ENCODE data around the gene LPAR1.
"Not testable (repeated sequence)": the region's sequence is repeated elsewhere in the genome, so short reads cannot be mapped to it uniquely, and the experiment has no call there.

Gene LPAR1, protein sequence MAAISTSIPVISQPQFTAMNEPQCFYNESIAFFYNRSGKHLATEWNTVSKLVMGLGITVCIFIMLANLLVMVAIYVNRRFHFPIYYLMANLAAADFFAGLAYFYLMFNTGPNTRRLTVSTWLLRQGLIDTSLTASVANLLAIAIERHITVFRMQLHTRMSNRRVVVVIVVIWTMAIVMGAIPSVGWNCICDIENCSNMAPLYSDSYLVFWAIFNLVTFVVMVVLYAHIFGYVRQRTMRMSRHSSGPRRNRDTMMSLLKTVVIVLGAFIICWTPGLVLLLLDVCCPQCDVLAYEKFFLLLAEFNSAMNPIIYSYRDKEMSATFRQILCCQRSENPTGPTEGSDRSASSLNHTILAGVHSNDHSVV

DNA sequence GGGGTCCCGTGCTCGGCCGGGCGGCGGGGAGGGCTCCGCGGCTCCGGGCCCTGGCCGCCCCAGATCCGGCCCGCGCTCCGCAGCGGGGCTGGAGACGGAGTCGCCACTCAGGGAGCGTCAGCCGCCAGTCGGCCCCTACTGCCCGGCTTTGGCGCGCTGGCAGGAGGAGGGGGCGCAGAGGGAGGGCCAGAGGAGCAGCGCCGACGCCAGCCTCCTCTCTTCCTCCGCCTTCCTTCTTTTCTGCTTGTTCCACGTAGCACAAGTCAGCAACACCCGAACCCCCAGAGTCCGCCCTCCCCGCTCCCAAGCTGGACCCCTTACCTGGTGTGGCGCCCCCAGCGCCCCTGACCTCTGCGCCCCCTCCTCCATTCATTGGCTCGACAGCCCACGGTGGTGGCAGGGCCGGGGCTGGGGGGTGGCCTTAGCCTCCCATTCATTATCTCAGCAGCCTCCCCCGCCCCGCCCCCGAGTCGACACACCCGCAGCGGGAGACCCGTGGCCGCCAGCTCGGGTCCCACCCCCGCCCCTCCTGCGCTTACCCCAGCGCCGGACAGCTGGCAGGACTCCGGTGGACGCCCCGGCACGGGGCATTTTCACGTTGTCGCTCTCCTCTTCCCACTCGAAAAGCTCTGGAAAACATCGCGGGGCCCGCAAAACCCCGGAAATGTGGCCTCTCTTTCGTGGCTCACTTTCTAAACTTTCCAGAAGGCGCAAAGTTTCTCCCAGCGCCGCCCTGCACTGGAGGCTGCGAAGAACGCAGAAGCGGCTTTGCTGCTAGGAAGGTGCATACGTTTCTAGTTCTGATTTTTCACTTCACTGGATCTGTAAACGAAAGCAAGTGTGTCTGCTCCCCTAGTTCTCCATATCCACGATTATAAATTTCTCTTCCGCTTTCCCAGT lies at the start of gene LPAR1:
Gene LPAR1 (minus strand): TSS at position 140 of the 900 bp plus-strand sequence. CDS start 66,353 bp downstream, outside the sequence.
- peak; percentile 72 for DNase-seq

DNA sequence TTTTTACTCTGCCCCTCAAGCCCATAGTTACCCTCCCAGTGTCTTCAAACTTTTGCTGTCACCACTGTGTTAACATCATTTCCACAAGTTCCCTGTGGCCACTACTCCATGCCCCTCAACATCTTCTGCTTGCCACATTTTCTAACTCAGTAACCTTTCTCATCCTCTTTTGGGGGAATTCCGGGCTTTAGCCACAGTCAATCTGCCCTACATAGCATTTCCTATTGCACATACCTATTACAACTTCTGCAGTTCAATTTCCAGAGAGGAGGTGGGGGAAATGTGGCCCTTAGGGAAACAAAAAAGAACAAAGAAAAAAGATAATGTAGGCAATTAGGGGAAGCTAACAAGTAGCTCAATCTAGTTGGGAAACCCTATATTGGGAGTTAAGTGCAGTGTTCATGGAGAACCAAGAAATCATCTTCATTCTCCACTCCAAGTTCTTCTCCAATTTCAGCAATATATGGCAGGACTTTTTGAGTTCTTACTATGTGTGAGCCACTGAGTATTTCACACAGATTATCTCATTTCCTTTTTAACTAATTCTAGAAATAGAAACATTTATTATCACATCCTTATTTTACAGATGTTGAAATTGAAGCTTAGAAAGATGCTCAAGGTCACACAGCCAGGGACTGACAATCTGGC lies 40.2 kb upstream of the LPAR1 start:
- DNase-seq, result no peak

GRCh38 chr9:111076519-111076918 lies 38.2 kb upstream of the LPAR1 start:
- no peak for DNase-seq

GRCh38 chr9:111076042-111076441 lies 37.8 kb upstream of the LPAR1 start:
- DNase-seq, result no peak

DNA sequence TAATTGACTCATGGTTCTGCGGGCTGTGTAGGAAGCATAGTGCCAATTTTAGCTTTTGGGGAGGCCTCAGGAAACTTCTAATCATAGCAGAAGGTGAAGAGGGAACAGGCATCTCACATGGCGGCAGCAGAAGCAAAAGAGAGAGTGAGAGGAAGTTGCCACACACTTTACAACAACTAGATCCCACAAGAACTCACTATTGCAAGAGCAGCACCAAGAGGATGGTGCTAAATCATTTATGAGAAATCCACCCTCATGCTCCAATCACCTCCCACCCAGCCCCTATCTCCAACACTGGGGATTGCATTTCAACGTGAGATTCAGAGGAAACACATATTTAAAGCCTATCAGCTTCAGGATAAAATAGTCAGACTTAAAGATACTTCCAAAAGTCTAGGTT lies 36.1 kb upstream of the LPAR1 start:
- no peak for DNase-seq

DNA sequence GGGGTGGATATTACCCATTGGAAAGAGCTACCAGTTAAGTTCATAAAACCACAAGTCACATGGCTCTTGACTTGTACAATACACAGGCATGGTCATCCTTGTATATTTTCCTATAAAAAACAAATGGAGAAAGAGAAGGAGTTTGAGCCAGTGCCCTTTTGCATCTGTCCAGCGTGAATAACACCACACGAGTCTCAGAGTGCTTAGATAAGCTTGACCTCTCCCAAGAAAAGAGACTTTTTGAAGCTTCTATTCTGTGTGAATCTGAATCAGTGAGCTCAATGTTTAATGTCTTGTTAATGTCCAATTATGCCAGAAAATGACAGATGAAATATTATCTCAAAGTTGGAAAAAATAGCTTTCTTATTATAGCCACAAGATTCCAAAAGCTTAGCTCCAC lies 30.9 kb upstream of the LPAR1 start:
- no peak for DNase-seq

DNA sequence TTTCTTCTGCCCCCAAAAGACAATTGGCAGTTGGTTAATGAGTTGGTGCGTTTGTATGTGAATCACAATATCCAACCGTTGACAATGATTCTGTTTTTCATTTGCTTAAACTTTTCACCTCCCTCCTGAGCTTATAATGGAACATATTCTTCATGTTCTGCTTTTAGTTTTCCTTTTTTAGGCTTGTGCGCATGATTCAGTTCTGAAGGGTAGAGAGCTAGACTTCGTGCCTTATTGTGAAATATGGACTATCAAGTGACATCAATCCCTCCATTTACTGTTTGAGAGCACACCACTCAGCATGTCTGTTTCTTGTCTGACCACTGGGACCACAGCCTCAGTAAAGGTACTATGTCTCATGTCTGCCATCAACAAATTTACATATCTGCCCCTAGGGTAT lies 30.5 kb upstream of the LPAR1 start:
- DNase-seq, result no peak

DNA sequence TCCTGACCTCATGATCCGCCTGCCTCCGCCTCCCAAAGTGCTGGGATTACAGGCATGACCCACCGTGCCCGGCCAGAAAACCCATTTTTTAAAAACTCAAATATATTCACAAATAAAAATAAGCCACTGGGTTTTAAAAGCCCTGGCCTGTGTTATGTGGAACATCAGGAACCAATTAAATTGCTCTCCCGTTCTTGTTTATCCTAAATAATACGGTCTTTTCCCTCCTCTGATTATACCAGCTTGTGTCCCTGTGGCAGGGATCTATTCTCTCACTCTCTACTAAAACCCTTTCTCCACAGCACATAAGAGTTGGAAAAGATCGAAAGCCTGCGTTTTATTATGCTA lies 30.1 kb upstream of the LPAR1 start:
- DNase-seq, result no peak

DNA sequence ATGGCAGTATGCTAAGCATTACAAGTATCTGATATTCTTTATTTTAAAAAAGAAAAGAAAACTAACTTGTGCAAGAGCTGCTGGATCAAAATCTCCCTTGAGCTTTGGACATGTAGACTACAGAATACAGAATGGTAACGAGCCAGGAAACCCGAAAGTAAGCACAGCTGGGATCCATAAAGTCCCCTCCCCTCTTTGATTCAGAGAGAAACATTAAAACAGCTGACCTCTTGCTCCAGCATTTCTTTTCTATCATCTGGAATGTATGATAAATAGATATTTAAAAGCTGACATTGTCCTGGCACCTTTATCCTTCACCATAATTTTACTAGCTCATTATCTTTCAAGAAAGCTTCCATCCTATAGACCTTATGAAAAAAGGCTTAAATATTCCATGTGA lies 28.2 kb upstream of the LPAR1 start:
- DNase-seq, result no peak

DNA sequence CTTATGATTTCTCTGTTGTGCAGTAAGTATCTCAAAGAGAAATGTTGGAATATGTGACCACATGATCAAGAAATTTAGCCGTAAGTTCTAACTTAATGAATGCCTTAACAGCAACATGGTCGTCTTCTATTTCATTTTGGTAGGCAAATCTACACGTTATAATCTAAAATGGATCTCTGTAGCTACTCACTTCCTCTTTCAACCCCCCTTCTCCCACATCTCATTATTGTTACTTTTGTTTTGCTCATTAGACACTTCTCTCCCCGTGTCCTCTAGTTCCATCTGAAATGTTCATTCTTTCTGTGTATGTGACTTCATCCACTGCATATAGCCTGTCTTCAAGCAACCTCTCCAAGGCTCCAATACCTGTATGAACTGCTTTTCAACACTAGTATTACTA lies 27.1 kb upstream of the LPAR1 start:
- no peak for DNase-seq

GRCh38 chr9:111064160-111064837 lies 26.0 kb upstream of the LPAR1 start:
- DNase-seq, result no peak

DNA sequence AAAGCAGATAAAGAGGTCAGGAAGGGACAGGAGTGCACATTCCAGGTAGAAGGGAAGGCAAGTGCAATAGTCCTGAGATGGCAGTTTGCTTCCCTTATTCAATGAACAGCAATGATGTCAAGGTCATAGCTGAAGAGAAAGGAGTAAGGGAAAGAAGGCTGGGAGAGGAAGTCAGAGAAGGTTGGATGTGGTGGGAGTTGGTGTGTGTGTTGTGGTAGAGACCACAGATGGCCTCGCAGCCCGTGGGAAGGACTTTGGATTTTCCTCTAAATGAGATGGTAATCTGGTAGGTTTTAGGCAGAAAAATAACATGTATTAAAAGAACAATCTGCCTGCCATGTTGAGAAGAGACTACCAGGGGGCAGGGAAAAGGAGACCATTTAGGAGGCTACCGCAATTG lies 25.1 kb upstream of the LPAR1 start:
- no peak for DNase-seq

DNA sequence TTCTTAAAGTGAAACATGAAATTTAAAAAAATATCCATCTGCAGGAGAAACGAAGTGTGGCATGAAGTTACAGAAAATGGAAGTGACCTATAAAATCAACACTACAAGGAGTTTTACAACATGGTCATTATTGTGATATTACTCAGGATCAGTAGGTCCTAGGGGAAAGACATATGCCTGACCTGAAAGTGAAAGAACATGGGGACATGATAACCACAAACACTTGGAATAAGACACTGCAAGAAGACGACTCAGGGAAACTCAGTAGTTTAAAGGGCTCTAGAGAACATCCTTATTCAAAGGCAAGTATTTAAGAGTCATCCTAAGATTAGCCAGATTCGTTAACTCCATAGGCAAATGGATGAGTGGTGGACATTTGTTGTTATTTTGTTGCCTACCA lies 19.9 kb upstream of the LPAR1 start:
- no peak for DNase-seq

GRCh38 chr9:111056538-111056937 lies 18.3 kb upstream of the LPAR1 start:
- no peak for DNase-seq

DNA sequence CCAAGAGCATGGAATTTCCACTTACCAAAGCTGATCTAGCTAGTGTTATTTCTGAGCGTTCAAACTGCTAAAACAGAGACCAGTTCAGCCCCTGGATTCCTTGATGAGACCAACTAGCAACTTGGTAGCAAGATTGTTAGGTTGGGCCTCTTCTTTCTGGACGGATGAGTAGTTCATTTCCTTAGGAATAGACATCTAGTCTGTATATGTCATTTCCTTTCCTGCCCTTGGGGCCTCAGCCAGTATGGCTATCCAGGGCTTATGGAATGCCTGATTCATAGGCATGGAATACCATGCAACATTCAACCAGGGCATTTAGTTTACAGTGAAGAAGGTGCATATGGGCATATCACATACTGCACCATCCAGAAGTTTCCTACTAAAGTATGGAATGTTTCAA lies 14.5 kb upstream of the LPAR1 start:
- DNase-seq, result no peak

- no peak for DNase-seq
These were observed 13.1 kb upstream of the LPAR1 start for GRCh38 chr9:111051400-111051799.

GRCh38 chr9:111050819-111051218 lies 12.5 kb upstream of the LPAR1 start:
- no peak for DNase-seq

- not testable (repeated sequence) for DNase-seq
These were observed 9.0 kb upstream of the LPAR1 start for GRCh38 chr9:111047287-111047686.

DNA sequence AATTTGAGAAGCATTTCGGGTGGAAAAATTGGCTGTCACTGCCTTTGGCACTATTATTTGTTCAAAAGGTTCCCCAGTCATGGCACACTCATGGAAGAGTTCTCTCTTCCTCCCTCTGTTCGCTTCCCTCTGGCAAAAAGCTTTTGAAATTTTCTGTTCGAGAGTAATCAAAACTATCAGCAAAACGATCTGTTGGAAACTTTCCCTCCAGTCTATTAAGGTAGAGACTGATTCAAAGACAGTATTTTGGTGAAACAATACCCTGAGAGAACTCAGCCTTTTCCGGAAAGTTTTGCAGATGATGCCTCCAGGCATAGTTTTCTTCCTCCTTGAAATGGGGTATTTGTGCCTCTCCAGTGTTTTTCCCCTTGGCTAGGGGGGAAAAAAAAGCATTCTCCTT lies 3.6 kb upstream of the LPAR1 start:
- DNase-seq, result no peak

DNA sequence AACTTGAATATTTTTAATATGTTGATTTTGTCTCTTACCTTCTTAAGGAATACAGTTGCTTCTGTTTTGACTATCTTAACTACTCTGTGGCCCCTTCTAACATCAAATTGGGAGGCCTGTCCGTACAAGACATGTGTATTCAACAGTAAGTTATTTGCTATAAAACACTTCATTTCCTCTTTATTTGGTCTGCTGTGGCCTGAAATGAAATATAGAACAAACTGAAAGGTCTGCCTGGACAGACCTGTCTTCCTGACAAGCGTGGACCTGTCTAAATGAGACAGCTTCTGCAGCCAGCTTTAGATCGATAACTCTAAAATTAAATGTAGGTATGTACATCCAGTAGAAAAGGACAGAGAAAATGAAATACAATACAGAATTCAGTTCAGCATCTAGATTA lies 2.2 kb upstream of the LPAR1 start:
- no peak for DNase-seq

GRCh38 chr9:111039231-111039906 lies 1.1 kb upstream of the LPAR1 start:
- DNase-seq, result no peak

DNA sequence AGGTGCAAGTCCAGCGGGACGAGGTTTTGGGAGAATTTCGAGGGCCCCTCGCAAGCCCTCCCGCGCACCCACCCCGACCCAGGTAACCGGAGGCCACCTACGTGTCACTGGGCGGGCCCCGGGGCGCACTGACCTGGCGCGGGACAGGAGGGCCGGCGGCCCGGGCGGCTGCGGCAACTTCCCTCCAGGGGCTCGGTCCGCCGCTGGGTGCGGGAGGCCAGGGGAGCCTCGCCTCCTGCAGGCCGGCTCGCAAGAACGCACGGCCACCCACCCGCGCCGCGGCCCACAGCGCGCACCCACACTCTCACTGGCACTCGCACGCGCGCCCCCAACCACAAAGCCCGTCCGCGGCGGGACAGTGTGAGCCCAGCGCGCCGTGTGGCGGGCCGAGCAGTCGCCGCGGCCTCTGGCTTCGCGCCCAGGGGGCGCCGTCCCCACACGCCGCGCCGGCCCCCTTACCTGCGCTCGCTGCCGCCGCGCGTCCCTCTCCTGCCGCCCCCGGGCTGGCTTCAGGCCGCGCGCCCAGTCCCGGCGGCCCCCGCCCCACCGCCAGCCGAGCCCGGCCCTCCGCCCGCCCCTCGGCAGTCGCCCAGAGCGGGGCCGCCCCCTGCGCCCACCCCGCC lies 451 bp downstream of the LPAR1 start:
- peak; percentile 77 for DNase-seq

Measured in retina (tissue), 1 donor.